ENCODE data around the gene ACTR8. TPM values are rescaled to one million over a fixed set of nuclear protein-coding genes. Genes with fewer than 3 reads are reported as not detected.

The ACTR8 gene
- total and polyA plus RNA-seq, 2 of the 13 experiments (the other 11 are each of a cell fraction or from before 2014, with no cell fraction given) = 15.5 to 29.0 TPM

GRCh38 chr3:53820756-53821580, 61.0 kb downstream of the ACTR8 start:
- H3K4me3 ChIP-seq (replicated peaks in 1 of 3; ENCODE audit: insufficient read depth in 1 of 3, low read depth in 2 of 3, low read length in 3 of 3) = no peak overlapping the region
- no peak for FAIRE-seq
- H3K4me2 ChIP-seq (ENCODE audit: low read depth, low read length) = no peak overlapping the region
- H3K27me3 ChIP-seq (ENCODE audit: control insufficient read depth in 1 of 2, insufficient read depth in 2 of 2, low read length in 2 of 2) = no peaks in the 10 kb centered on the region
- no peak for ATAC-seq
- no TSS peak for BruUV-seq (replicated peaks)
- no peaks in the 10 kb centered on the region for H3K9me3 ChIP-seq (ENCODE audit: low read length)
- ChIA-PET CTCF (ENCODE audit: low intra/inter-chr PET ratio, low total read pairs) (no interaction called here), POLR2A (interaction anchor here (12.1 kb wide), 1 partner anchor 22 kb away, joined by 156 read pairs; the partner anchor contains the start of gene CHDH)
- peaks cover 20% of the 10 kb centered on the region for H3K79me2 ChIP-seq (ENCODE audit: insufficient read depth, low read length)
- H3K9ac ChIP-seq (ENCODE audit: insufficient read depth, low read depth, low read length) = no peak overlapping the region
- H3K4me1 ChIP-seq (ENCODE audit: insufficient read depth, low read length) = peaks cover 64% of the 10 kb centered on the region
- intact Hi-C loops (cut with micrococcal nuclease; ENCODE audit: unreplicated experiment) = no loop called here
- in situ Hi-C loops (cut with HindIII; ENCODE audit: extremely low pct_ligation_motif_present, low pct_unique_long_range_greater_than_20kb) = no loop called here
- H4K20me1 ChIP-seq (ENCODE audit: insufficient read depth, low read length) = peaks cover 40% of the 10 kb centered on the region
- no peak overlapping the region for H3K27ac ChIP-seq (ENCODE audit: extremely low read length, insufficient read depth, low read length)
- TF ChIP-seq RBFOX2 (IDR thresholded peaks at IDR 0.05; ENCODE audit: low read depth, low read length) = peak; percentile 32; the same call in 1 of the 2 replicates
- peak; percentile 78 for TF ChIP-seq AGO2 (optimal IDR thresholded peaks at IDR 0.05; ENCODE audit: low read depth, low read length)
- TF ChIP-seq ZNF564 (CRISPR knock-in tag; IDR thresholded peaks at IDR 0.05) = no peak
- no peak overlapping the region for H2AFZ ChIP-seq (ENCODE audit: low read length)
- WGBS (ENCODE audit: low lambda C conversion rate) = 90% methylated on average over 13 of the region's 21 CpGs
- H3K36me3 ChIP-seq (replicated peaks in 1 of 2; ENCODE audit: control insufficient read depth in 1 of 2, insufficient read depth in 2 of 2, low read length in 2 of 2) = peaks cover 57 to 97% of the 10 kb centered on the region in 2 experiments
- no peak for DNase-seq (ENCODE audit: low spot score)

GRCh38 chr3:53820084-53820483, 61.9 kb downstream of the ACTR8 start:
- Histone ChIP-seq H3K27me3 (ENCODE audit: control insufficient read depth in 1 of 2, insufficient read depth in 2 of 2, low read length in 2 of 2) (no peaks in the 10 kb centered on the region), H2AFZ (ENCODE audit: low read length) (no peak overlapping the region), H3K9me3 (ENCODE audit: low read length) (no peaks in the 10 kb centered on the region), H3K4me1 (ENCODE audit: insufficient read depth, low read length) (peaks cover 56% of the 10 kb centered on the region), H3K4me2 (ENCODE audit: low read depth, low read length) (no peak overlapping the region), H3K36me3 (replicated peaks in 1 of 2; ENCODE audit: control insufficient read depth in 1 of 2, insufficient read depth in 2 of 2, low read length in 2 of 2) (peaks cover 57 to 95% of the 10 kb centered on the region in 2 experiments), H3K9ac (ENCODE audit: insufficient read depth, low read depth, low read length) (no peak overlapping the region), H3K79me2 (ENCODE audit: insufficient read depth, low read length) (peaks cover 11% of the 10 kb centered on the region), H3K27ac (ENCODE audit: extremely low read length, insufficient read depth, low read length) (peak overlapping the region; percentile 5), H3K4me3 (replicated peaks in 1 of 3; ENCODE audit: insufficient read depth in 1 of 3, low read depth in 2 of 3, low read length in 3 of 3) (no peak overlapping the region), H4K20me1 (ENCODE audit: insufficient read depth, low read length) (peaks cover 32% of the 10 kb centered on the region)
- ChIA-PET CTCF (ENCODE audit: low intra/inter-chr PET ratio, low total read pairs) (no interaction called here), POLR2A (interaction anchor here (12.1 kb wide), 1 partner anchor 23 kb away, joined by 156 read pairs; the partner anchor contains the start of gene CHDH)
- no TSS peak for BruUV-seq (replicated peaks)
- intact Hi-C loops (cut with micrococcal nuclease; ENCODE audit: unreplicated experiment) (no loop called here), in situ Hi-C loops (cut with HindIII; ENCODE audit: extremely low pct_ligation_motif_present, low pct_unique_long_range_greater_than_20kb) (no loop called here)
- no peak for DNase-seq (ENCODE audit: low spot score)
- TF ChIP-seq POGK (CRISPR knock-in tag; conservative IDR thresholded peaks at IDR 0.05) (no peak), ZNF629 (CRISPR knock-in tag; conservative IDR thresholded peaks at IDR 0.05) (peak; percentile 95), ZMYM3 (CRISPR knock-in tag; IDR thresholded peaks at IDR 0.05) (peak; percentile 74)
- FAIRE-seq = no peak
- 95% methylated on average over 3 of the region's 5 CpGs for WGBS (ENCODE audit: low lambda C conversion rate)
- no peak for ATAC-seq

Measured in HepG2 (cell line).